RWPE2 (cell line): ENCODE measurements around the gene DPF3.

ENCODE experiments used
- ATAC-seq: fragments of 200-7000 bp; cut with Tn5 transposase; 3 replicates; pipeline ENCODE4 v1.9.1; 2021; ENCODE audit warnings: low read depth
- DNase-seq: peaks from one replicate; pipeline ENCODE4 v3.0.0-alpha.2; 2020; ENCODE audit warnings: low spot score
- H3K27ac ChIP-seq: fragments of 450-650 bp; 2 replicates; pipeline ENCODE4 v1.5.1; 2017; ENCODE audit warnings: mild to moderate bottlenecking; ENCODE audit not compliant: poor library complexity, severe bottlenecking
- H3K27me3 ChIP-seq: fragments of 250-450 bp; sonication (Bioruptor Pico); 2 replicates; pipeline ENCODE4 v1.5.1; 2021; ENCODE audit warnings: mild to moderate bottlenecking, moderate library complexity; ENCODE audit not compliant: insufficient read depth, poor library complexity, severe bottlenecking
- H3K36me3 ChIP-seq: fragments of 250-450 bp; sonication (Bioruptor Pico); 2 replicates; pipeline ENCODE4 v1.5.1; 2020; ENCODE audit warnings: low read depth, mild to moderate bottlenecking, moderate library complexity
- H3K4me1 ChIP-seq: fragments of 250-450 bp; sonication (Bioruptor Pico); 2 replicates; pipeline ENCODE4 v1.5.1; 2021; ENCODE audit warnings: mild to moderate bottlenecking, moderate library complexity; ENCODE audit not compliant: insufficient read depth, poor library complexity, severe bottlenecking
- H3K4me3 ChIP-seq: fragments of 250-450 bp; sonication (Bioruptor Pico); 2 replicates; pipeline ENCODE4 v1.5.1; 2021; ENCODE audit warnings: mild to moderate bottlenecking, moderate library complexity; ENCODE audit not compliant: severe bottlenecking
- H3K9me3 ChIP-seq: fragments of 250-450 bp; sonication (Bioruptor Pico); 2 replicates; pipeline ENCODE4 v1.5.1; 2021; ENCODE audit warnings: mild to moderate bottlenecking, moderate library complexity; ENCODE audit not compliant: severe bottlenecking
- CTCF ChIP-seq: fragments of 450-650 bp; IDR thresholded peaks from one replicate; pipeline ENCODE4 v1.5.1; 2017; ENCODE audit warnings: mild to moderate bottlenecking, moderate library complexity; ENCODE audit not compliant: poor library complexity, severe bottlenecking

DPF3 gene

GRCh38 chr14:72657214-72657921 lies 236.5 kb downstream of the DPF3 start:
- no peaks in the 10 kb centered on the region for H3K36me3 ChIP-seq
- H3K9me3 ChIP-seq, result no peaks in the 10 kb centered on the region
- no peak for TF ChIP-seq CTCF
- H3K4me3 ChIP-seq, result no peak overlapping the region
- no peaks in the 10 kb centered on the region for H3K4me1 ChIP-seq
- no peak overlapping the region for H3K27ac ChIP-seq
- no peaks in the 10 kb centered on the region for H3K27me3 ChIP-seq
- DNase-seq (no peak), ATAC-seq (no peak)

GRCh38 chr14:72653026-72653425 lies 240.9 kb downstream of the DPF3 start:
- Histone ChIP-seq H3K4me3 (no peak overlapping the region), H3K4me1 (no peaks in the 10 kb centered on the region), H3K27me3 (no peaks in the 10 kb centered on the region), H3K27ac (no peak overlapping the region), H3K9me3 (no peaks in the 10 kb centered on the region), H3K36me3 (no peaks in the 10 kb centered on the region)
- DNase-seq (no peak), ATAC-seq (no peak)
- TF ChIP-seq CTCF, result no peak

GRCh38 chr14:72652179-72652578 lies 241.7 kb downstream of the DPF3 start:
- Histone ChIP-seq H3K27ac (no peak overlapping the region), H3K36me3 (no peaks in the 10 kb centered on the region), H3K27me3 (no peaks in the 10 kb centered on the region), H3K4me3 (no peak overlapping the region), H3K9me3 (no peaks in the 10 kb centered on the region), H3K4me1 (no peaks in the 10 kb centered on the region)
- no peak for DNase-seq
- ATAC-seq, result no peak
- no peak for TF ChIP-seq CTCF

GRCh38 chr14:72651714-72652113 lies 242.2 kb downstream of the DPF3 start:
- H3K9me3 ChIP-seq, result no peaks in the 10 kb centered on the region
- H3K27ac ChIP-seq, result no peak overlapping the region
- DNase-seq, result no peak
- no peaks in the 10 kb centered on the region for H3K36me3 ChIP-seq
- no peaks in the 10 kb centered on the region for H3K4me1 ChIP-seq
- no peak for TF ChIP-seq CTCF
- no peaks in the 10 kb centered on the region for H3K27me3 ChIP-seq
- ATAC-seq, result no peak
- H3K4me3 ChIP-seq, result no peak overlapping the region

GRCh38 chr14:72651081-72651480 lies 242.8 kb downstream of the DPF3 start:
- Histone ChIP-seq H3K4me1 (no peaks in the 10 kb centered on the region), H3K27me3 (no peaks in the 10 kb centered on the region), H3K36me3 (no peaks in the 10 kb centered on the region), H3K4me3 (no peak overlapping the region), H3K9me3 (no peaks in the 10 kb centered on the region), H3K27ac (no peak overlapping the region)
- no peak for DNase-seq
- TF ChIP-seq CTCF, result no peak
- ATAC-seq, result no peak
